Hepatocyte (in vitro differentiated cells): ENCODE results near the gene TMEFF2. TPM values are rescaled to one million over a fixed set of nuclear protein-coding genes. Genes with fewer than 3 reads are reported as not detected.

Experiments
- DNase-seq: peaks from one replicate; pipeline ENCODE4 v3.0.0-alpha.2; 2016; ENCODE audit warnings: low spot score
- H2AFZ ChIP-seq: fragments of 200-600 bp; sonication (generic); 2 replicates; pipeline ENCODE4 v1.6.0; 2016; ENCODE audit warnings: antibody characterized with exemption, mild to moderate bottlenecking
- H3K27ac ChIP-seq: fragments of 200-600 bp; sonication (generic); 2 replicates; pipeline ENCODE4 v1.5.1; 2016; ENCODE audit warnings: mild to moderate bottlenecking
- H3K27me3 ChIP-seq: fragments of 200-600 bp; sonication (generic); 2 replicates; pipeline ENCODE4 v1.6.1; 2016
- H3K36me3 ChIP-seq: fragments of 200-600 bp; sonication (generic); replicated peaks from 2 replicates; pipeline ENCODE4 v1.5.1; 2016; ENCODE audit warnings: low read depth; ENCODE audit not compliant: insufficient read depth
- H3K4me1 ChIP-seq: fragments of 200-600 bp; sonication (generic); 2 replicates; pipeline ENCODE4 v1.5.1; 2016; ENCODE audit warnings: mild to moderate bottlenecking, moderate library complexity; ENCODE audit not compliant: insufficient read depth
- H3K4me2 ChIP-seq: fragments of 200-600 bp; sonication (generic); 2 replicates; pipeline ENCODE4 v1.6.0; 2016
- H3K4me3 ChIP-seq: fragments of 200-600 bp; sonication (generic); 2 replicates; pipeline ENCODE4 v1.5.1; 2016; ENCODE audit warnings: mild to moderate bottlenecking
- H3K79me2 ChIP-seq: fragments of 200-600 bp; sonication (generic); 2 replicates; pipeline ENCODE4 v1.6.0; 2017; ENCODE audit warnings: mild to moderate bottlenecking
- H3K9me2 ChIP-seq: fragments of 200-600 bp; sonication (generic); replicated peaks from 2 replicates; pipeline ENCODE4 v1.6.0; 2017; ENCODE audit warnings: mild to moderate bottlenecking; ENCODE audit not compliant: insufficient read depth
- H3K9me3 ChIP-seq: fragments of 200-600 bp; sonication (generic); 2 replicates; pipeline ENCODE4 v1.5.1; 2016; ENCODE audit warnings: low read depth, mild to moderate bottlenecking
- H4K20me1 ChIP-seq: fragments of 200-600 bp; sonication (generic); 2 replicates; pipeline ENCODE4 v1.6.0; 2016; ENCODE audit warnings: mild to moderate bottlenecking; ENCODE audit not compliant: insufficient read depth, poor library complexity, severe bottlenecking
- CTCF ChIP-seq: fragments of 200-600 bp; sonication (generic); IDR thresholded peaks from 2 replicates; pipeline ENCODE4 v1.5.1; 2016; ENCODE audit warnings: antibody characterized with exemption, mild to moderate bottlenecking; ENCODE audit not compliant: poor library complexity
- EZH2 ChIP-seq: fragments of 200-600 bp; sonication (generic); IDR thresholded peaks from 2 replicates; pipeline ENCODE4 v1.6.1; 2016; ENCODE audit warnings: antibody characterized with exemption, mild to moderate bottlenecking, borderline replicate concordance
- EZH2phosphoT487 ChIP-seq: fragments of 200-600 bp; sonication (generic); IDR thresholded peaks from one replicate; pipeline ENCODE4 v1.6.1; 2018; ENCODE audit warnings: antibody characterized with exemption, mild to moderate bottlenecking, low read depth, moderate library complexity; ENCODE audit not compliant: unreplicated experiment, severe bottlenecking
- WGBS: methylation state at CpG from one replicate; pipeline ENCODE4 v1.1.6; 2016; ENCODE audit warnings: low lambda C conversion rate; ENCODE audit errors: missing lambda C conversion rate; 5-methylcytosine and 5-hydroxymethylcytosine counted together
- polyA plus RNA-seq: library from polyadenylated mRNA; unstranded; fragments of >200 nt; fragmentation: Nextera tagmentation; extraction: Ambion mirVana; gene quantifications from 2 replicates; pipeline ENCODE4 v1.2.1, GENCODE V29; 2016
- total RNA-seq: library from RNA; depleted of rRNA; stranded (reverse); fragments of >200 nt; gene quantifications from 2 replicates; pipeline ENCODE4 v1.2.3, GENCODE V29; 2014

TMEFF2 gene
- total and polyA plus RNA-seq, 2 experiments from 2014 or later: 0.43 to 1.8 TPM

GRCh38 chr2:191907091-191907490 is 287.6 kb downstream of the TMEFF2 start:
- no peak for DNase-seq
- TF ChIP-seq CTCF (no peak), EZH2phosphoT487 (no peak), EZH2 (no peak)

GRCh38 chr2:191905336-191905735 is 289.4 kb downstream of the TMEFF2 start:
- no peaks in the 10 kb centered on the region for H3K9me2 ChIP-seq
- no peaks in the 10 kb centered on the region for H3K27me3 ChIP-seq
- DNase-seq: no peak
- TF ChIP-seq EZH2phosphoT487 (no peak), CTCF (no peak), EZH2 (no peak)
- H2AFZ ChIP-seq: no peak overlapping the region
- no peak overlapping the region for H3K4me2 ChIP-seq
- no peaks in the 10 kb centered on the region for H3K79me2 ChIP-seq
- no peaks in the 10 kb centered on the region for H3K9me3 ChIP-seq
- H3K36me3 ChIP-seq: no peaks in the 10 kb centered on the region
- no peak overlapping the region for H3K27ac ChIP-seq
- H3K4me3 ChIP-seq: no peak overlapping the region
- WGBS: 50% methylated on average over 4 of the region's 4 CpGs
- no peaks in the 10 kb centered on the region for H4K20me1 ChIP-seq
- no peaks in the 10 kb centered on the region for H3K4me1 ChIP-seq

More at GRCh38 chr2:191907091-191907490, 287.6 kb downstream of the TMEFF2 start:
- no peaks in the 10 kb centered on the region for H3K9me2 ChIP-seq
- H4K20me1 ChIP-seq: no peaks in the 10 kb centered on the region
- no peaks in the 10 kb centered on the region for H3K27me3 ChIP-seq
- no peaks in the 10 kb centered on the region for H3K79me2 ChIP-seq
- H3K4me1 ChIP-seq: no peaks in the 10 kb centered on the region
- no peak overlapping the region for H2AFZ ChIP-seq
- H3K9me3 ChIP-seq: no peaks in the 10 kb centered on the region
- no peak overlapping the region for H3K4me3 ChIP-seq
- H3K27ac ChIP-seq: no peak overlapping the region
- no peak overlapping the region for H3K4me2 ChIP-seq
- H3K36me3 ChIP-seq: no peaks in the 10 kb centered on the region

GRCh38 chr2:191901031-191901430 is 293.7 kb downstream of the TMEFF2 start:
- Histone ChIP-seq H4K20me1 (no peaks in the 10 kb centered on the region), H2AFZ (no peak overlapping the region), H3K36me3 (no peaks in the 10 kb centered on the region), H3K4me3 (no peak overlapping the region), H3K4me2 (no peak overlapping the region), H3K79me2 (no peaks in the 10 kb centered on the region), H3K27ac (no peak overlapping the region), H3K4me1 (no peaks in the 10 kb centered on the region), H3K27me3 (no peaks in the 10 kb centered on the region), H3K9me3 (no peaks in the 10 kb centered on the region), H3K9me2 (no peaks in the 10 kb centered on the region)
- 71% methylated on average over 1 of the region's 1 CpG for WGBS
- TF ChIP-seq EZH2: no peak
- no peak for TF ChIP-seq EZH2phosphoT487
- no peak for TF ChIP-seq CTCF
- DNase-seq: no peak

GRCh38 chr2:191899410-191899809 is 295.3 kb downstream of the TMEFF2 start:
- Histone ChIP-seq H3K4me2 (no peak overlapping the region), H2AFZ (no peak overlapping the region), H3K4me1 (no peaks in the 10 kb centered on the region), H3K4me3 (no peak overlapping the region), H3K9me3 (no peaks in the 10 kb centered on the region), H3K79me2 (no peaks in the 10 kb centered on the region), H3K9me2 (no peaks in the 10 kb centered on the region), H4K20me1 (no peaks in the 10 kb centered on the region), H3K27me3 (no peaks in the 10 kb centered on the region), H3K36me3 (no peaks in the 10 kb centered on the region), H3K27ac (no peak overlapping the region)
- WGBS: 86% methylated on average over 2 of the region's 2 CpGs
- TF ChIP-seq CTCF: no peak
- no peak for TF ChIP-seq EZH2
- TF ChIP-seq EZH2phosphoT487: no peak
- no peak for DNase-seq
